NCI-H2081 treated with DMSO at 0.1 percent for 48 hours (cell line): ENCODE measurements around the gene IL10RB.
"Not testable (repeated sequence)": the region's sequence is repeated elsewhere in the genome, so short reads cannot be mapped to it uniquely, and the experiment has no call there.

Experiments
- DNase-seq: peaks from one replicate; lab custom pipeline; 2025; lab: John Stamatoyannopoulos, UW

IL10RB gene

GRCh38 chr21:33302055-33302454 is 35.9 kb downstream of the IL10RB start:
- no peak for DNase-seq

DNA sequence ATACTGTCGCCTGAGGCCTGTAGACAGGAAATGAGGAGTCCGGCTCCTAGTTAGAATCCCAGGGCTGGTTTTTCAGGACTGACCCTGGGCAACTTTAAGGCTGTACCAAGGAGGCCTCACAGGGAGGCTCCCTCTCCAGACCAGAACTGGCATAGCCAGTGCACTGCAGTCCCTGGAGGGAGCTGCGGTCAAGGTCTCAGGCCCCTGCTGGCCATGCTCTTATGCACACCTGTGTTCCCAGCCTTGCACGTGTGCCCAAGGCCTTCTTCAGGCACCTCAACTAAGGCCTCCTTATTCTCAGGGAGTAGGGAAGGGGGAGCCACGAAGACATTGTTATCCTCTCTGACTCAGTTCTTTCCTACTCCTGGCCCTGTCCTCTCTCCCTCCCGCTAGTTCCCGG is 36.6 kb downstream of the IL10RB start:
- no peak for DNase-seq

GRCh38 chr21:33305344-33305671 is 39.1 kb downstream of the IL10RB start:
- DNase-seq, result no peak

DNA sequence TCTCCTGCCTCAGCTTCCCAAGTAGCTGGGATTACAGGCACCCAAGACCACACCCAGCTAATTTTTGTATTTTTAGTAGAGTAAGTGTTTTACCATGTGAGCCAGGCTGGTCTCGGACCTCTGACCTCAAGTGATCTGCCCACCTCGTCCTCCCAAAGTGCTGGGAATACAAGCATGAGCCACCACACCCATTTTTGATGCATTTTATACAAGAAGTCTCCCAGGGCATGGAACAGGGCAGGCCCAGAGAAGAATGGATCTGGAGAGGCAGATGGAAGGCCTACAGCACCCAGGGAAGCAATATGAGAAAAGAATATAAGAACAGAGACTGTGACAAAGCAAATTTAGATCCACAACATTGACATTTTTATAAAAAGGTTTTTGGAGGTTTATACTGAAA is 39.8 kb downstream of the IL10RB start:
- no peak for DNase-seq

DNA sequence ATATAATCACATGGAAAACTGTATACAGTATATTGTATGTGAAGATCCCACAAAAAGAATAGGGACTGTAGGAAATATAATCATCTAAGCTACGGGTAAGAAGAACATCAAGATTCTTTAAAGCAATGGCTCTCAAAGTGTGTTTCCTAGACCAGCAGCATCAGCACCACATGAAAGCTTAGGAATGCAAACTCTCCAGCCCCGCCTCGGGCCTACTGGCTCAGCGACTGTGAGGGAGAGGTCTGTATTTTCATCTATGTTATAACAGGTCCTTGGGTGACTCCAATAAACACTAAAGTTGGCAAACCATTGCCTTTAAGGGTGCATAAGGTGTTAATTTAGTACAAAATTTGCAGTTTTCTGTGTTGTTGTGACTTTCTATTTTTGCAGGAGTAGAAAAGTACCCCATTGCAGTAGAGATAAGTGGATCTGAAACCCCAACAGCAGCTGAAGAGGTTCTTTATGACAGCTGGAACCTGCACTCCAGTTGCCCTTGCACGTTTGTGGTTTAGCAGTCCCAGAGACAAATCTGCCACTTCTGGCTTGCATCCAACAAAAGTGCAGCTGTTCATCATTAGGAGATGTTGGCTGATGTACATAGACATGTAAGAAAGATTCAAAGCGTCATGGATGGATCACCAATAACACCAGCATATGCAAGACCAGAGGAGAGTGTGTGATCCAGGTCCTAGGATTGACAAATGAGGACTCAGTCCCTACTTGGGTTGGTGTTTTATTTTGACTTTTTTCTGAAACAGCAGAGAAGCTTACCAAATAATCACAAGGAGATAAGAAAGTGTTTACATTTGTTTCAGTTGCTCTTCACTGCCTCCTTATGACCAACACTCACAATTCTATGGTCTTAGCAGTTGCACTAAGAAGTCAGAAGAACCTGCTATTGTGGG is 42.7 kb downstream of the IL10RB start:
- no peak for DNase-seq

DNA sequence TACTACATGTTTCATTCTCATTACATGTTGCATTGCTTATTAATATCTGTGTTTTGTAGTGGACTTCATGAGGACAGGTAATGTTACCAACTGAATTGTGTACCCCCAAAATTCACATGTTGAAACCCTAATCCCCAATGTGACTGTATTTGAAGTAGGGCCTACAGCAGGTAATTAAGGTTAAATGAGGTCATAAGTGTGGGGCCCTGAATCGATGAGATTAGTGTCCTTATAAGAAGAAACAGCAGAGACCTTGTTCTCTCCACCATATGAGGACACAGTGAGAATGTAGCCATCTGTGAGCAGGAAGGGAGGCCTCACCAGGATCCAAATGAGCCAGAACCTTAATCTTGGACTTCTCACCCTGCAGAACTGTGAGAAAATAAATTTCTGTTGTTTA is 43.6 kb downstream of the IL10RB start:
- DNase-seq, result no peak

DNA sequence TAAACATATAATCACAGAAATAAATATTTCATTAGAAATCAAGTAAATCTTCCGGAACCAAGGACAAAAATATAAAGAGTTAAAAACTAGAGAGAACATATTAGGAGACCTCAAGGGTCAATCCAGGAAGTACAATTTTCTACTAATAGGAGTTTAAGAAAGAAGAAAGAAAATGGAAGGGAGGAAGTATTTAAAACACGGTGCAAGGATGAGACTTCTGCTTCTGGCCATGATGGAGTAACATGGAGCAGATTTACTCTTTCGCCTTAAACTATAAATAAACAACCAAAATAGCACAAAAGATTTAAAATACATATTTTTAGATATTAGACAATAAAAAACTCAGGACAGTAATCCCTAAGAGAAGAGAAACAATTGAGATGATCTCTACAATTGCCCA is 46.0 kb downstream of the IL10RB start:
- DNase-seq, result no peak

DNA sequence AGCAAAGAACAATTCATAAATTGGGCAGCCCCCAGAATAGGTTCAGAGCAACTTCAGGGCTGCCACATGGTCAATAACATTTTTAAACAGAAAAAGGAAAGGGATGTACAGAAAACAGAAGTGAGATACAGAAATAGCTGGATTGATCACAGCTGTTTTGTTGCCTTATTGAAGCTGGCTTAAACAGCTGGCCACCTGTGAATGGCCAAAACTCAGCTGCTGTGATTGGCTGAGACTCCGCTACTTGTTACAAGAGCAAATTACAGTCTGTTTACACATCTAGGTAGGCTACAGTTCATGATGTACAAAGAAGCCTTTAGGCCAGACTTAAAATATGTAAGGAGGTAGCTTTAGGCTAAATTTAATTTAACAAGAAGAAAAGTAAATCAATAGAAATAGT is 47.0 kb downstream of the IL10RB start:
- DNase-seq, result no peak

- DNase-seq, result no peak
Observed at GRCh38 chr21:33313611-33314010, 47.4 kb downstream of the IL10RB start.

GRCh38 chr21:33314111-33314510 is 47.9 kb downstream of the IL10RB start:
- DNase-seq, result no peak

- DNase-seq, result no peak
Observed at GRCh38 chr21:33315946-33316710, 50.0 kb downstream of the IL10RB start.

GRCh38 chr21:33317145-33317544 is 51.0 kb downstream of the IL10RB start:
- DNase-seq, result no peak

- DNase-seq, result no peak
Observed at GRCh38 chr21:33317786-33318486, 51.8 kb downstream of the IL10RB start.

DNA sequence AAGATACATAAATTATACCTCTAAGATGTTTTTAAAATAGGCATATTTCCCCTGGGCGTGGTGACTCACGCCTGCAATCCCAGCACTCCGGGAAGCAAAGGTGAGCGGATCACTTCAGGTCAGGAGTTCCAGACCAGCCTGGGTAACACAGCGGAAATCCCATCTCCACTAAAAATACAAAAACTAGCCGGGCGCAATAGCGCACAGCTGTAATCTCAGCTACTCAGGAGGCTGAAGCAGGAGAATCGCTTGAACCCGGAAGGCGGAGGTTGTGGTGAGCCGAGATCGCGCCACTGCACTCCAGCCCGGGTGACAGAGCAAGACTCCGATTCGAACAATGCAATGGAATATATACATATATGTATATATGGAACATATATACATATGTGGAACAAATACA is 54.8 kb downstream of the IL10RB start:
- DNase-seq, result not testable (repeated sequence)

GRCh38 chr21:33323610-33324009 is 57.4 kb downstream of the IL10RB start:
- not testable (repeated sequence) for DNase-seq

DNA sequence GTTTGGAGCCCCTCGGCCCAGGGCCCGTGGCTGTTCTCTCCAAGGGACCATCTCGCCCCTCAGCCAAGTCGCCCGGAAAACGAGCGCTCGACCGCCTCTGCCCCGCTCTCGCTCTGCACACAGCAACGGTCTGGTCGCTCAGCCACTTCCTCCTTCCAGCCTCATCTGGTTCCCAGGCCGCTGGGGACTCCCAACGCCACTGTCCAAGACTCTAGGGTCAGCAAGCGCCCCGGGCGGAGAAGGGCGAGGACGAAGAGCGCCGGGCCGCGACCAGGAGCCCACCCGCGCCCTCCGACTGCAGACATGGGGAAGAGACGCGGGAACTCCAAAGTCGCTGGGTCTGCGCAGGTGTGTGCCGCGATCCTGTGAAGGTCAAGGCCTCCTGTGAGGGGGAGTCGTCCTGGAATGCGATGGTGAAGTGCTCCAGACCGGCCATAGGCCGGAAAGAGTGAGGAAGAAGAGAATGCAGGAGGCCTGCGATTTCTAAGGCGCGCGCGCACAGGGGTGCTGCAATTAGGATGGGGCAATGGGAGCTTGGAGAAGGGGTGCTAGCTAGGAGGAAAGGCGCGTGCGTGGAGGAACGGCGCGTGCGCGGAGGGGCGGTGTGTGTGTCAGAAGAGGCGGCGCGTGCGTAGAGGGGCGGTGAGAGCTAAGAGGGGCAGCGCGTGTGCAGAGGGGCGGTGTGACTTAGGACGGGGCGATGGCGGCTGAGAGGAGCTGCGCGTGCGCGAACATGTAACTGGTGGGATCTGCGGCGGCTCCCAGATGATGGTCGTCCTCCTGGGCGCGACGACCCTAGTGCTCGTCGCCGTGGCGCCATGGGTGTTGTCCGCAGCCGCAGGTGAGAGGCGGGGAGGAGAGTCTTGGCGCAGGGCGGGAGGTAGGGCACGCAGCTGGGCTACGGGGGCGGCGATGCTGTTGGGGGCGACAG is 58.4 kb downstream of the IL10RB start, which contains the start of gene IFNAR1:
TSS of gene IFNAR1 (plus strand) at position 680 of the 931 bp plus-strand sequence. CDS start at position 766, 86 bp downstream.
- peak; percentile 86 for DNase-seq

DNA sequence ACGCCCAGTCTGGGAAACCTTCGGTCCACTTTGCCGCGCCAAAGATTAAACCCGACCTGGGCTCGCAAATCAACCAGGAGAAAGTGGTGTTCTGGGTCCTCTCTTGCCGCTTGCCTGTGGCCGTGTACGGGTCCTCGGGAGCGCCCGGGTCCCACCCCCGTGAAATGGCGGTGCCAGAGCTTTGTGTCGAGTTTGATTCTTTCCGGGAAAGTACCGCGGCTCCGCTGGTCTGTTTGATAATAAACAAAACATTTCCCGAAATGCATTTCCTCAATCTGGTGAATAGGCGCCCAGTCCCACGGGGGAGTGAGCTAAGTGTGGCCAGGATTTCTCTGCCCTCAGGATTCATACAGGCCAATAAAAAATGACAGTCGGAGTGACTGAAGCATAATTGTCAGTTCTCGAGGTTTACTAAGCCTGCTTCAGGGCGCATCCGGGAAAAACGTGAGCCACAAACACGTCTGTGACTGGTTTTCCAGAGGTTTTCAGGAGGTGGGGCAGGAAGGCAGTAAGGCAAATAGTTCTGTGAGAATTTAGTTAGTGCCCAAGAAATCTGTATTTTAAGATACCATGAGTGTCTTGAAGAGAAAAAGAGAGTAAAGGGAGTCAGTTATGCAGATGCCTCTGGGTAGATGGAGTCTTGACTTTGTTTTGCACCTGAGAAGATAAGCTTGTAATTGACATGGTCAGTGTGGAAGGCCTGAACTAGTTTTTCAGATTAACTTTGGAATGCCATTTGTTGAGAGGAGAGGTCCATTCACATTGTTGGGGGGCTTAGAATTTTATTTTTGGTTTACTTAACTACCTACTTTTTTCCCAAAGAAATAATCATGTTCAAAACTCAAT is 59.3 kb downstream of the IL10RB start:
- DNase-seq, result no peak

GRCh38 chr21:33327326-33327725 is 61.2 kb downstream of the IL10RB start:
- no peak for DNase-seq

DNA sequence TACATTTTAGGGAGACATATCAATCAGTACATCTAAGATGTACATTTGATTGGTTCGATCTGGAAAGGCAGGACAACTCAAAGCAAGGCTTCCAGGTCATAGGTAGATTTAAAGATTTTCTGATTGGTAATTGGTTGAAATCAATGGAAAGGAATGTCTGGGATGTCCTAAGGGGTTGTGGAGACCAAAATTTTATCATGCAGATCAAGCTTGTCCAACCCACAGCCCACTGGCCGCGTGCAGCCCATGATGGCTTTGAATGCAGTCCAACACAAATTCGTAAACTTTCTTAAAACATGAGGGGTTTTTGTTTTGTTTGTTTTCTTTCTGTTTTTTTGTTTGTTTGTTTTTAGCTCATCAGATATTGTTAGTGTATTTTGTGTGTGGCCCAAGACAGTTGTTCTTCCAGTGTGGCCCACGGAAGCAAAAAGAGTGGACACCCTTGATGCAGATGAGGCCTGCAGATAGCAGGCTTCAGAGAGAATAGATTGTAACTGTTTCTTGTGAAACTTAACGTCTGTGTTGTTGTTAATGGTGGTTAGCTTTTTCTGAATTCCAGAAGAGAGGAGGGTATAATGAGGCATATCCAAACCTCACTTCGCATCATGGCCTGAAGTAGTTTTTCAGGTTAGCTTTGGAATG is 61.7 kb downstream of the IL10RB start:
- DNase-seq, result no peak

GRCh38 chr21:33330726-33331125 is 64.6 kb downstream of the IL10RB start:
- no peak for DNase-seq
